ENCODE data around the gene RBM19.

Gene RBM19

GRCh38 chr12:113803759-113804140 is 162.4 kb downstream of the RBM19 start:
- no peak for DNase-seq (ENCODE audit: low spot score)

DNA sequence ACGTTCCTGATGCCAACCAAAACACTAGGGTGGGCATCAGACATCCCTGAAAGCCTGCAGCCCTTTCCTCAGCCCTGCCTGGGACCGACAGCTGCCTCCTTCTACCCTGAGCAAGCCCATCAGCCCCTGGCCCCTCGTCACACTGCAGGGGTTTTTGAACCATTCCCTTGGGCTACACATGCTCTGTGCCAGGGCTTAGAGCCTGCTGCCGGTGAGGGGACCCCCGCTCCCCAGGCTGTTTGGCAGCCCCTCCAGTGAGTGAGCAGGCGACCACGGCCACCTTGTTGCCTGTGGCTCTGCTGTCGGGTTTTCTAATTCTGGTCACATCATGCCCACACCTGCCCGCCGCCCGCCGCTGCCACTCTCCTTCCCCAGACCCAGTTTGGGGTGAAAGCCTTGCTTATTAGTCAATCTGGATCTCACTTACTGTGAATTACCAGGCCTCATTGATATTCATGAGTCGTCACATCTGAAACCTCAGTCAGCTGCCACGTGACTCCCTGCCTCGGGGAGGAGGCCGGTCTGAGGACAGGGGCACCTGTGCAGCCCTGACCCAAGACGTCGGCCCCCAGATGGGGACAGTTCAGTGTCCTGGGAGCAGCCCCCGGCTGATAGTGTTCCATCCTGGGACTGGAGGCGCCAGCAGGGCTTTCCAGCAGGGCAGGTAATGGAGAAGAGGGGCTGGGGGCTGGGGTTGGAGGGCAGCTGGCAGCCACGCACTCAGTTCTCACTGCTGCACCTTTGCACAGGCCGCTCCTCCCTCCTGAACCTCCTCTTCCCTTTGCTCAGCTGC is 163.0 kb downstream of the RBM19 start:
- DNase-seq (ENCODE audit: low spot score), result no peak

GRCh38 chr12:113802000-113802749 is 163.9 kb downstream of the RBM19 start:
- DNase-seq (ENCODE audit: low spot score), result no peak

DNA sequence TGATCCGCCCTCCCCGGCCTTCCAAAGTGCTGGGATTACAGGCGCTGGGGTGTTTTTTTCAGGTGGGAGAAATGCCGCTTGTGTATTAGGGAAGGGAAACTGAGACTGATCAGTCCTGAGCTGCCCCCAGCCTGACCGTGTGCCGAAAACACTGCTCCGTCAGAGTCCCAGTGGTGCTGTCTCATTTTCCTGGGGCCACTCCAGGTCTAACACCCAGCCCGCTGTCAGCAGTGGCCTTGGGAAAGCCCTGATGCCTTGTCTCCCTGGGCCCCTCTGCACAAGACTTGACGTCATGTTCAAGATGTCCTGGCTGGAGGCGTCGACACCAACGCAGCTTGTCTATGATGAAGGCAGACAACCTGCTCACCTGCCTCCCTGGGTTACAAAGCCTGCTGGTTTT is 165.9 kb downstream of the RBM19 start:
- no peak for DNase-seq (ENCODE audit: low spot score)

GRCh38 chr12:113798552-113798951 is 167.6 kb downstream of the RBM19 start:
- no peak for DNase-seq (ENCODE audit: low spot score)

- no peak for DNase-seq (ENCODE audit: low spot score)
These were observed 168.6 kb downstream of the RBM19 start for GRCh38 chr12:113797535-113797868.

- no peak for DNase-seq (ENCODE audit: low spot score)
These were observed 169.1 kb downstream of the RBM19 start for GRCh38 chr12:113796852-113797534.

GRCh38 chr12:113796066-113796827 is 169.9 kb downstream of the RBM19 start:
- no peak for DNase-seq (ENCODE audit: low spot score)

GRCh38 chr12:113795445-113795844 is 170.7 kb downstream of the RBM19 start:
- DNase-seq (ENCODE audit: low spot score), result no peak

DNA sequence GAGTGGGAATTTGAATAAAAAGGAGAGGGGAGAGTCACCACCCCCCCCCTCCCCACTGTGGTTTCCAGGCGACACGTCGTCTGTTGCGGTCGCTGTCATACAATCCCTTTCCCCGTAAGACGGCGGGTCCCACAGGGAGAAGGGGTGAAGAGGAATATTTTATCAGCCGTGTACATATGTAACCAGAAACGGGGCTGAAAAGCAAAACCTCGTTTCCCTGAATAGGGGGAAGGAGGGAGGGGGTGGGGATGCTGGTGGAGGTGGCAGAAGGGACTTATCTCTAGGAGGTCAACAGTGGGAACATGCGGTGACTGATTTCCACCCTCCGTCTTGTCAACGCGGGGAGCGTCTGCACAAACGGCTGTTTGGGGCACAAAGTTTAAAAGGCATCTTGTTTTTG is 171.4 kb downstream of the RBM19 start:
- DNase-seq (ENCODE audit: low spot score), result no peak

- no peak for DNase-seq (ENCODE audit: low spot score)
These were observed 172.9 kb downstream of the RBM19 start for GRCh38 chr12:113793250-113793649.

DNA sequence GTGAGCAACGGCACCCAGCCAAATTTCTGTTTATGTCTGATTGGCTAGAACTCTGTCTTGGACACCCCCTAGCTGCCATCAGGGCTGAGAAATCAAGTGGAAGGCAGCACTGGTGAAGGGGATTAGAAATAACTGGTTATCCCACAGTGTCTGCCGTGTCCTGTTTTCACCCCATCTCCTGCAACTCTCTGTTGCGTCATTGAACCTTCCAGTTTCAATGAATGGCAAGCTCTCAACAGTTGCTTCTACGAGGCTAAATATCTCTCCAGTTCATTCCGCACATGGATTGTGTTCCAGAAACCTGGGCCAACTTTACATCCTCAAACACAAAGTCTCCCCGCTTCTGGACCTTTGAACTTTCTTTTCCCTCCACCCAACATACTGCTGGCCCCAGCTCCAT is 173.7 kb downstream of the RBM19 start:
- DNase-seq (ENCODE audit: low spot score), result no peak

DNA sequence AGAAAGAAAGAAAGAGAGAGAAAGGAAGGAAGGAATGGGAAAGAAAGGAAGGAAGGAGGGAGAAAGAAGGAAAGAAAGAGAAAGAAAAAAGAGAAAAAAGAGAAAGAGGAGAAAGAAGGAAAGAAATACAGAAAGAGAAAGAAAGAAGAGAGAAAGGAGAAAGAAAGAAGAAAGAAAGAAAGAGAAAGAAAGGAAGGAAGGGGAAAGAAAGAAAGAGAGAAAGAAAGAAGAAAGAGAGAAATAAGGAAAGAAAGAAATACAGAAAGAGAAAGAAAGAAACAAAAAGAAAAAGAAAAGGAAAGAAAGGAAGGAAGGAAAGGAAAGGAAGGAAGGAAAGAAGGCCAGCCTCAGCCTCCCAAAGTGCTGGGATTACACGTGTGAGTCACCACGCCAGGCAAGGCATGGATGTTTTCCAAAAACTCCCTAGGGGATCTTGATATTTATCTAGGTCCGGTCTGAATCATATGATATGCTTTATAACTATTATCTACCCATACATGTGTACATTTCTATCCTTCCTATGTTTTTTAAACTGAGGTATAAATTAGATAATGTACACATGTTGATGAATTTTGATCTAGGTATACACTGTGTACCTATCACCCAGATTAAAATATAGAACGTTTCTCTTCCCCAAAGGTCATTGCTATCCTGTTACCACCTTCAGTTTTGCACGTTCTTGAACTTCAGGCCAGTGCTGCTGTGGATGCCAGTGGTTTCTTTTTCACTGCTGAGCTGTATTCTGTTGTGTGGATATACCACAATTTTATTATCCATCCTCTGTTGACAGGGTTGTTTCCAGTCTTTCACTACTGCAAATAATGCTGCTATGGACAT is 177.9 kb downstream of the RBM19 start:
- no peak for DNase-seq (ENCODE audit: low spot score)

DNA sequence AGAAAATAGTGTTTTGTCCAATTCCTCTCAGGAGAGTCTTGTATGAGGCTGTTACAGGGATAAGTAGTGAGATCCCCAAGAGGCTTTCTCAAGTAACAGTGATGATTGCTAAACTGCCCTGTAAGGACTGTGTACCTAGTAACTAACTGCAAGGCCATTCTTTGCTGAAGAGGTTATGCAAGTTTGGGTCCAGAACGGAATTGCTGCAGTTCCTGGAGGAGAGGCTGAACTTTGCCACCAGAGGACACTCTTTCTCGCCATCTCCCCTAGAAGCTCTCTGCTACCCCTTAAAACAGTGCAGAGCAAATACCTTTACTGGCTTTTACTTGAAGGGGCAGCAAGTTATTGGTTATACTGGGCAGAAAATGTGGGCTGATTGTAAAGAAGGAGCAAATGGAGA is 180.0 kb downstream of the RBM19 start:
- no peak for DNase-seq (ENCODE audit: low spot score)

GRCh38 chr12:113783811-113784210 is 182.3 kb downstream of the RBM19 start:
- DNase-seq (ENCODE audit: low spot score), result no peak

DNA sequence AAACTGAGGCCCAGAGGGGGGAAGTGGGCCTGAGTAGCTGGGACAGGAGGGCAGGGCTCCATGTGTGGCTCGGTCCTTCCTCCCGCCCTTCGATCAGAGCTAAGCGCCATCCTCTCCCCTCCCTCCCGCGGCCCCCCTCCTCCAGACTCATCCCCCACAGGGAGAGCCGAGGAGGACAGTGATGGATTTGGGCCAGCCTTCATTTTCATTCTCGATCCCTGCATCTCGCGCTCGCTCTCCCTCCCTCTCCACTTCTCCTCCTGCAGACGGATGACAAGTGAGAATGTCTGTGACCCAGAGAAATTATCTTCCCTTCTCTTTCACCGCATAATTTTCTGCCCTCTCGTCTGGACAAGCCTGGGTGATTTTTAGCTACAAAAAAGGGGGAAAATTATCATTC is 183.3 kb downstream of the RBM19 start:
- no peak for DNase-seq (ENCODE audit: low spot score)

DNA sequence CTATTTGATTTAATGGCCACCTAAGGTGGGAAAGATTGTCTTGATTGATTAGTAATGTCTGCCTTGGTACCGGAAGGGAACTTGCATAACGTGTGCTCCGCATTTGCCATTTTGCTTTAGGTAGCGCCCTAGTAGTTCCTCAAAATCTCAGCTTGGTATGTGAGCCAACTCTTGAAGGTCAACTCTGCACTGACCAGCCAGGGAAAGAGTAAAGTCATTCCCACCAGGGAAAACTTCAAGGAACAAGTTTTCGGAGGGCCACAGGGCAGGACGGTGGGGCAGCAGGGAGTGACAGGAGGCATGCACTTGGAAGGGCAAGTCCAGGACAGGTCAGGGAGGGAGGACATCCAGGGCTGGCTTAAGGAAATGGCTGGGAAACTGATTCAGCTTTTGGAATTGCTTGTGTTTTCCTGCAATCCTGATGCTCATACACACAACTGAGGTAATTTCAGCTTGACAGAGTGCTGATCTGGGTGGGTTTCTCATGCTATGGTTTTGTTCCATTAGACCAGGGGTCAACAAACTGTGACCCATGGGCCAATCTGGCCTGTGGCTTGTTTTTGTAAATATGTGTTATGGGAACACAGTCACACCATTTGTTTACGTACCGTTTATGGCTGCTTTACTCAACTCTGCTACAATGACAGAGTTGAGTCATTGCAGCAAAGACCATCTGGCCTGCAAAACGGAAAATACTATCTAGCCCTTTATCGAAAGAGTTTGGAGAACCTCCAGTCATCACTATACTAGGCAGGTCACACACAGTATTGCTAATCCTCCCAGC is 184.5 kb downstream of the RBM19 start:
- DNase-seq (ENCODE audit: low spot score), result no peak

DNA sequence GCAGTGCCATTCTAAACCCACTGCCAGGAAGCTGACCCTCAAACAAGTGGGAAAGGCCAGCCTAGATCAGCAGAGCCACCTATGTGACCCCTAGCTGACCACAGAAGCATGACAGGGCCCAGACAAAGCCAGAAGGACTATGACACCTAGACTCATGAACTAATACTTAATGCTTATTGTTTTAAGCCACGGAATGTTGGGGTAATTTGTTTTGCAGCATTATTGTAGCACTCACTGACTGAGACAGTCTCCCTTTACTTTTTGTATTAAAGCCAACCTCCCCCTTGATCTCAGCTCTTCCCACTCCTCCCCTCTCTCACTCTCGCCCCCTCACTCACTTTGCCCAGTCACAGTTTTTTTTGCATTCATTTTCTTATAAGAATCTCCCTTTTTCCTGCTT is 186.4 kb downstream of the RBM19 start:
- DNase-seq (ENCODE audit: low spot score), result no peak

DNA sequence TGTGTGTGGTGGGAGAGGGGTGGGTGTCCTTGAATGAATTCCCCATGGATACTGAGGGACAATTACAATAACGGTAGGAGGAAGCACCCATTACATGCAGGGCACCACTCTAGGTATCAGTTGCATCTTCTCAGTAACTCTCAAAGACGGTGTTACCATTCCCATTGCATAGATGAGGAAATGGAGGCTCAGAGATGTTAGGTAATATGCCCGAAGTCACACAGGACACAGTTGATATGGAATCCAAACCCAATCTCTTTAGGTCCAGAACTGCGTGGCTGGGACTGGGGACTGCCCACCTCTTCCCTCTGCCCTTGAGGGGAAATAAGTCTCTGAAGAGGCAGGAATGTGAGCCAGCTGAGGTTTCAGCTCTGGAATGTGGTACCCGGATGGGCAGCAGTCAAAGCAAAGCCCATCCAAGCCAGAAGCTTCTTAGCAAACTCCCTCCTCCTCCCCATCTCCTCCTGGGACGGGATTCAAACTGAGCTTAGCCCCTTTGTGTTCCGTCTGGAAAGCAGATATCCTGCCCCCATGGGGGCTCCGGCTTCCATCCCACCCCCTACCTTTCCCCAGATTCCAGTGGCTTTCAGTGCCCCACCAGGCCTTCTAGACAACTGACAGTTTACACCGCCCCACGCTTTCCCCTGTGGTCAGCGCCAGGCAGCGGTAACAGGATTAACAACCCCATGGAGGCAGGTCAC is 187.5 kb downstream of the RBM19 start:
- no peak for DNase-seq (ENCODE audit: low spot score)

GRCh38 chr12:113777751-113778150 is 188.4 kb downstream of the RBM19 start:
- DNase-seq (ENCODE audit: low spot score), result no peak
